Glutamatergic neuron (in vitro differentiated cells): ENCODE results near the gene NHLH1. TPM values are rescaled to one million over a fixed set of nuclear protein-coding genes. Genes with fewer than 3 reads are reported as not detected.

ENCODE experiments used
- DNase-seq: peaks from one replicate; pipeline ENCODE4 v3.0.0; 2022
- H3K27ac Mint-ChIP-seq: one replicate; pipeline ENCODE4 v1.8.0; 2020; ENCODE audit warnings: mild to moderate bottlenecking, mixed read lengths, inconsistent platforms; ENCODE audit not compliant: unreplicated experiment
- H3K27me3 Mint-ChIP-seq: one replicate; pipeline ENCODE4 v1.8.0; 2020; ENCODE audit warnings: mild to moderate bottlenecking, moderate library complexity, mixed read lengths, inconsistent platforms; ENCODE audit not compliant: unreplicated experiment
- H3K36me3 Mint-ChIP-seq: one replicate; pipeline ENCODE4 v1.8.0; 2020; ENCODE audit warnings: mild to moderate bottlenecking, mixed read lengths, inconsistent platforms; ENCODE audit not compliant: unreplicated experiment
- H3K4me1 Mint-ChIP-seq: one replicate; pipeline ENCODE4 v1.8.0; 2020; ENCODE audit warnings: mild to moderate bottlenecking, low read depth, mixed read lengths, inconsistent platforms; ENCODE audit not compliant: unreplicated experiment
- H3K4me3 Mint-ChIP-seq: one replicate; pipeline ENCODE4 v1.8.0; 2020; ENCODE audit warnings: mild to moderate bottlenecking, mixed read lengths, inconsistent platforms; ENCODE audit not compliant: unreplicated experiment
- H3K9me3 Mint-ChIP-seq: one replicate; pipeline ENCODE4 v1.8.0; 2020; ENCODE audit warnings: mild to moderate bottlenecking, moderate library complexity, mixed read lengths, inconsistent platforms; ENCODE audit not compliant: unreplicated experiment
- total RNA-seq: library from RNA; stranded (reverse); fragmentation: NEBNext Ultra II Directional; extraction: Animal tissue kit (Norgen Biotek cat#: 25700); gene quantifications from one replicate; pipeline ENCODE4 v1.2.1, GENCODE V29; 2021; ENCODE audit not compliant: unreplicated experiment
- TF ChIP-seq, protein P1 (sequence below): fragments of 200-600 bp; sonication (generic); IDR thresholded peaks from one replicate; pipeline ENCODE4 v1.5.0; 2021; ENCODE audit not compliant: partially characterized antibody, unreplicated experiment

The NHLH1 gene
- total RNA-seq, 1 donor from 2014 or later = 1,198 TPM

- peaks cover 7% of the 10 kb centered on the region for H3K27me3 Mint-ChIP-seq
- no peak for DNase-seq
- no peak overlapping the region for H3K27ac Mint-ChIP-seq
- H3K36me3 Mint-ChIP-seq = no peaks in the 10 kb centered on the region
- TF ChIP-seq, protein P1, sequence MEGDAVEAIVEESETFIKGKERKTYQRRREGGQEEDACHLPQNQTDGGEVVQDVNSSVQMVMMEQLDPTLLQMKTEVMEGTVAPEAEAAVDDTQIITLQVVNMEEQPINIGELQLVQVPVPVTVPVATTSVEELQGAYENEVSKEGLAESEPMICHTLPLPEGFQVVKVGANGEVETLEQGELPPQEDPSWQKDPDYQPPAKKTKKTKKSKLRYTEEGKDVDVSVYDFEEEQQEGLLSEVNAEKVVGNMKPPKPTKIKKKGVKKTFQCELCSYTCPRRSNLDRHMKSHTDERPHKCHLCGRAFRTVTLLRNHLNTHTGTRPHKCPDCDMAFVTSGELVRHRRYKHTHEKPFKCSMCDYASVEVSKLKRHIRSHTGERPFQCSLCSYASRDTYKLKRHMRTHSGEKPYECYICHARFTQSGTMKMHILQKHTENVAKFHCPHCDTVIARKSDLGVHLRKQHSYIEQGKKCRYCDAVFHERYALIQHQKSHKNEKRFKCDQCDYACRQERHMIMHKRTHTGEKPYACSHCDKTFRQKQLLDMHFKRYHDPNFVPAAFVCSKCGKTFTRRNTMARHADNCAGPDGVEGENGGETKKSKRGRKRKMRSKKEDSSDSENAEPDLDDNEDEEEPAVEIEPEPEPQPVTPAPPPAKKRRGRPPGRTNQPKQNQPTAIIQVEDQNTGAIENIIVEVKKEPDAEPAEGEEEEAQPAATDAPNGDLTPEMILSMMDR = no peak
- peaks cover 32% of the 10 kb centered on the region for H3K4me1 Mint-ChIP-seq
- peaks cover 4% of the 10 kb centered on the region for H3K9me3 Mint-ChIP-seq
- H3K4me3 Mint-ChIP-seq = no peak overlapping the region
These were observed 39.5 kb downstream of the NHLH1 start for GRCh38 chr1:160406131-160406968.

DNA sequence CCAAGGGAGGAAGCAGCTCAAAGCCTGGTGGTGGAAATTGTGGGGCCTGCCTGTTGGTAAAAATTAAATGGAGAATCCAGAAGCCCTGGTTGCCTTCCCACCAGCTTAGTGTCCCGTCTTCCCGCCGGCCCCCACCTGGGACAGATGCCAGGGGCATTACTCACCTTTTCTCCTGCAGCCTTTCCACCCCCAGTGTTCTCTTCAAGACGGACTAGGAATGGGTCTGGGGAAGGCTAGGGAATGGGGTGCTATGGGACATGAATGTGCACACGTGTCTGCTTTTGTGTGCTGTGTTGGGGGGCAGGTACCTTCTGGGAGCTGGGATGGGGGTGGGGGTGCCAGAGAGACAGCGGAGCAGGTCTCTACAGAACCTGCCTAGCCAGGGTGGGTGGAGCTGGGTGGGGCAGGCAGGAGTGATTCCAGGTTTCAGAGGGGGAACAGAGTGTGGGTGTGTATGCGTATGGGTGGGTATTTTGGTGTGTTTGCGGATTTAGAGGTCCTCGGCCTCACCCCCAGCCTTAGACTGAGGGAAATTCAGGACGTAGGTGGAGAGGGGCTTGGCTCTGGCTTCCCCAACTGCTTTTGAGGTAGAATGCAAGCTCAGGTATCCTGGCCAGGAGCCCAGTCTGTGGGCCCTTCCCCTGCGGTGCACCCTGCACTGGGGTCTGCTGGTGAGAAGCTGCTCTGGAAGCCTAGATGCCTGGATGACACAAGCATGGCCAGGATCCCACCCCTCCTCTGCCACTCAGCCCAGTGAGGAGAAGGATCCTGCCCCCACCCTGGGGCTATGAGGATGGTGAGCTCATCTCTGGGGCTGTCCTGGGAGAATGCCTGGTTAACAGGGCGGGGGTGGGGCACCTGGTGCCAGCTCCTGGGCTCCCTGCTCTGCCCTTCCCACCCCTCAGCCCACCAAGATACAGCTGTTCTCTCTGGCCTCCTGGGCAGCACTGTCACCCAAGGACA lies 41.2 kb downstream of the NHLH1 start:
- Mint-ChIP-seq H3K4me1 (peaks cover 26% of the 10 kb centered on the region), H3K9me3 (peaks cover 2% of the 10 kb centered on the region), H3K36me3 (no peaks in the 10 kb centered on the region), H3K27me3 (peaks cover 2% of the 10 kb centered on the region), H3K4me3 (no peak overlapping the region), H3K27ac (no peak overlapping the region)
- no peak for DNase-seq
- TF ChIP-seq, protein P1 = no peak

DNA sequence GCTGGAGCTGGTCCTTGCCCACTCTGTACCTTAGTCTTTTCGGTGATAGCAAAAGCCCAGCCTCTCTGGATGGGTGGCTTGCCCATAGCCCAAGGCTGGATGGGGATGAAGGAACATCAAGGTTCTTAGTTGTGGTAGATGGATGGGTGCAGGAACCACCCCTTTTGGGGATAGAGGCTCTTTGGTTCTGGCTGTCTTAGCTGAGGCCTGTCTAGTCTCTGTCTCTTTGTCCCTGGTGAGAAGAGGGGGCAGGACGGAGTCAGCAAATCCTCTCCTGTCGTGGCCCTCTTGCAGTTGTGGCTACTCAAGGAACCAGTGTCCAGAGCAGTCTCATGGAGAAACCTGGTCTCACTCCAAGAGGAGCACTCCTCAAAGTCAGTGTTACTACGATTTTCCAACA lies 42.0 kb downstream of the NHLH1 start:
- no peak for DNase-seq
- TF ChIP-seq, protein P1 = no peak
- H3K27ac Mint-ChIP-seq = no peak overlapping the region
- H3K4me3 Mint-ChIP-seq = no peak overlapping the region
- peaks cover 30% of the 10 kb centered on the region for H3K4me1 Mint-ChIP-seq
- peaks cover 2% of the 10 kb centered on the region for H3K9me3 Mint-ChIP-seq
- H3K27me3 Mint-ChIP-seq = peaks cover 2% of the 10 kb centered on the region
- no peaks in the 10 kb centered on the region for H3K36me3 Mint-ChIP-seq

- peaks cover 2% of the 10 kb centered on the region for H3K9me3 Mint-ChIP-seq
- no peak overlapping the region for H3K4me3 Mint-ChIP-seq
- TF ChIP-seq, protein P1 = no peak
- H3K4me1 Mint-ChIP-seq = peaks cover 37% of the 10 kb centered on the region
- H3K27ac Mint-ChIP-seq = peak overlapping the region; percentile 56
- peaks cover 2% of the 10 kb centered on the region for H3K27me3 Mint-ChIP-seq
- no peak for DNase-seq
- no peaks in the 10 kb centered on the region for H3K36me3 Mint-ChIP-seq
These were observed 42.6 kb downstream of the NHLH1 start for GRCh38 chr1:160409486-160409885.
